T-helper 2 cell treated with Interferon-gamma antibody and Interleukin-4, amounts not matched to agents 5 μg/mL and 100 μg/mL, for 36 hours (primary cell): ENCODE results near the gene ZNF775.
"Not testable (repeated sequence)": the region's sequence is repeated elsewhere in the genome, so short reads cannot be mapped to it uniquely, and the experiment has no call there.

Source experiments
- DNase-seq: peaks from one replicate; pipeline ENCODE4 v3.0.0; 2021; ENCODE audit warnings: low spot score
- H3K27ac Mint-ChIP-seq: one replicate; pipeline ENCODE4 v1.8.0; 2021; ENCODE audit warnings: mild to moderate bottlenecking, mixed read lengths
- H3K27me3 Mint-ChIP-seq: one replicate; pipeline ENCODE4 v1.8.0; 2021; ENCODE audit warnings: low read depth, mixed read lengths
- H3K36me3 Mint-ChIP-seq: one replicate; pipeline ENCODE4 v1.8.0; 2021; ENCODE audit warnings: low read depth, mixed read lengths
- H3K4me1 Mint-ChIP-seq: one replicate; pipeline ENCODE4 v1.8.0; 2021; ENCODE audit warnings: low read depth, mixed read lengths
- H3K4me3 Mint-ChIP-seq: one replicate; pipeline ENCODE4 v1.8.0; 2022; ENCODE audit warnings: mild to moderate bottlenecking, moderate library complexity, mixed read lengths
- H3K9me3 Mint-ChIP-seq: one replicate; pipeline ENCODE4 v1.8.0; 2021; ENCODE audit warnings: mixed read lengths

Gene ZNF775

GRCh38 chr7:150377635-150378034 lies 1.5 kb upstream of the ZNF775 start:
- H3K4me1 Mint-ChIP-seq, result peaks cover 46% of the 10 kb centered on the region
- peak overlapping the region; percentile 38 for H3K27ac Mint-ChIP-seq
- no peaks in the 10 kb centered on the region for H3K9me3 Mint-ChIP-seq
- H3K4me3 Mint-ChIP-seq, result peak overlapping the region; percentile 81
- no peaks in the 10 kb centered on the region for H3K27me3 Mint-ChIP-seq
- H3K36me3 Mint-ChIP-seq, result peaks cover 14% of the 10 kb centered on the region
- no peak for DNase-seq

- no peaks in the 10 kb centered on the region for H3K27me3 Mint-ChIP-seq
- peak overlapping the region; percentile 81 for H3K4me3 Mint-ChIP-seq
- peak; percentile 32 for DNase-seq
- peaks cover 13% of the 10 kb centered on the region for H3K36me3 Mint-ChIP-seq
- peak overlapping the region; percentile 82 for H3K27ac Mint-ChIP-seq
- no peaks in the 10 kb centered on the region for H3K9me3 Mint-ChIP-seq
- peaks cover 52% of the 10 kb centered on the region for H3K4me1 Mint-ChIP-seq
Measured at GRCh38 chr7:150378115-150378852, 846 bp upstream of the ZNF775 start.

DNA sequence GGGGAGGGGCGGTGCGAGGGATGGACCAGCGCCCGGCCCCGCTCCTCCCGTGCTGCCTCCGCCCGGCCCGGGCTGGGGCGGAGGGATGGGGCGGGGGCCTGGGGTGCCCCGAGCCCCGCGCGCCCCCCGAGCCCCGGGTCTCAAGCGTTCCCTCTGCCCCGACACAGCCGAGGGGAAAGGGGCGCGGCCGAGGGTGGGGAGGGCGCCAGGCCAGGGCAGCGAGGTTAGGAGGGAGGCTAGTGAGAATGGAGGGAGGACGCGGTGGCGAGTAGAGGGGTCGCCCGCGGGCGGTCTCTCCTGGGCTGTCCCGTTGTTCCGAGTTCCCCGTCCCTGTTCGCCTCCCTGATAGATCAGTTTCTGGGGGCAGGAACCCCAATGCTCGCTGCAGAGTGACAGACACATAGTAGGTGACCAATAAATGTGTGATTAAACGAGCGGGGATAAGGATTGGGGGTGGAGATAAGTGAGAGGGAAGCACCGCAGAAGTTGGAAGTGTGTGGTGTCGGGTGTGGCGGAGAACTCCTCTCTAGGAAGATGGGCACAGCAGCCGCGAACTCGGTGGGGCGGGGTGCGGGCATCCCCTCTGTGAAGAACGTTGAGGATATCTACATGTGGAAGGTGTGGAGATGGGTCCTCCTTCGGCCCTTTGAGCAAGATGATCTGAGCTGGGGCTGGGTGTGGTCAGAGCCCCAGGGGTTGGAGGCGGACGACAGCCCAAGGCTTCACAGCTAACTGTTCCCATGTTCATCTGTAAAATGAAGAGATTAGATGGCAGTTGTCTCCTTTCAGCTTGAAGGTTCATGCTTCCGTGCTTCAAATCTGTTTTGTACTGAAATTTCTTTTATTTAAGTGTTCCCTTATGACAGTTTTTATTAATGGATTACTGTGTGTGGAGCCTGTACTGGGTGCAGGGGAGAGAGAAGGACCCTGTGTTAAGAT lies 580 bp downstream of the ZNF775 start:
- peak overlapping the region; percentile 92 for H3K4me3 Mint-ChIP-seq
- no peak for DNase-seq
- H3K4me1 Mint-ChIP-seq, result peaks cover 49% of the 10 kb centered on the region
- H3K27ac Mint-ChIP-seq, result peak overlapping the region; percentile 73
- peaks cover 4% of the 10 kb centered on the region for H3K36me3 Mint-ChIP-seq
- H3K9me3 Mint-ChIP-seq, result no peaks in the 10 kb centered on the region
- H3K27me3 Mint-ChIP-seq, result no peaks in the 10 kb centered on the region

DNA sequence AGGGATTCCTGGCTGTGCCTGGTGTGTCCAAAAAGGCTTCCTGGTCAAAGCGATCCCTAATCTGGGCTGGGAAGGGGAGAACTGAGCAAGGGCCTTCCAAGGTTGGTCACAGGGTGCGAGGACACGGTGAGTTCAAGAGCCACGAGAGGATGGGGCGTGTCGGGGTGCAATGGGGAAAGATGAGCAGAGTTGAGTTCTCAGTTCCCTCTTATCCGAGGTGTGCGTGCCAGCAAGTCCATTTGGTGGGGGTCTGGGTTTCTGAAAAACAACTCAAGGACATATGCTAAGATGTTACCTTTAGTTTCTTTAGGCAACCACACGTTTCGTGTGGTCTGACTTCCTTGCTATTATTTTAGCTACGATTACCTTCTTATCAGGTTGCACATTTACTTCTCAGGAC lies 1.3 kb downstream of the ZNF775 start:
- peaks cover 46% of the 10 kb centered on the region for H3K4me1 Mint-ChIP-seq
- no peaks in the 10 kb centered on the region for H3K27me3 Mint-ChIP-seq
- H3K36me3 Mint-ChIP-seq, result peaks cover 1% of the 10 kb centered on the region
- H3K9me3 Mint-ChIP-seq, result no peaks in the 10 kb centered on the region
- H3K27ac Mint-ChIP-seq, result no peak overlapping the region
- H3K4me3 Mint-ChIP-seq, result peak overlapping the region; percentile 92
- DNase-seq, result no peak

DNA sequence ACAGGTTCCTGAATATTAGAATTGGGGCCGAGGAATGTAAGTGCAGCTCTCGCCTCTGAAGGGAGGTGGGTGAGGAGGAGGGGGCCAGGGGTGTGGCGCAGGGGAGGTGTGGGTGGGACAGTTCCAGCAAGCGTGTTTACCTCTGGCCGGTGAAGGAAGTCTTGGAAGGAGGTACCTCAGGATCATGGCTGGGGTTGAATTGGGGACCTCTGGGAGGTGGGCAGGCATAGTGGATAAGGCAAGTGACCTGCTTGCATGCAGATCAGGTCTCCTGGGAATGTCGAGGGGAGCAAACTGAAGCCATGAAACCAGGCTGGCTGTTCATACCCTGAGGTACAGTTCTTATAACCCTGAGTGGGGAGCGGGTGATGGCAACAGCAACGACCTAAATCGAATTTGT lies 2.0 kb downstream of the ZNF775 start:
- Mint-ChIP-seq H3K27ac (no peak overlapping the region), H3K36me3 (no peaks in the 10 kb centered on the region), H3K4me1 (peaks cover 41% of the 10 kb centered on the region), H3K9me3 (no peaks in the 10 kb centered on the region), H3K27me3 (no peaks in the 10 kb centered on the region), H3K4me3 (no peak overlapping the region)
- DNase-seq, result no peak

DNA sequence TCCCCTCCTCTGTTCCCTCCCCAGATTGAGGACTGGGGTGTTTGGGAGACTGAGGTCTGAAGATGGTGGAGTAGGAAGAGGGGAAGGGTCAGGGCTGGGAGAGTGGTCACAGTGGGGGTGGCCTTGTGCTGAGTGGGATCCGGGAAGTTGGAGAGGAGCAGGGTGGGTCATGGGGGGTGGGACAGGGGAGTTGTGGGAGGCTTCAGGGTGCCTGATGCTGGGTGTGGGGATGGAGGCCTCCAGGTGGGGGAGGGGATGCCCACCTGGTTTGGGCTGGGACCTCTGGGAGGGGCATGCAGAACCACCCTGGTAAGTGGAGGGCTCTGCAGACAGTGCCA lies 2.6 kb downstream of the ZNF775 start:
- Mint-ChIP-seq H3K36me3 (no peaks in the 10 kb centered on the region), H3K27me3 (no peaks in the 10 kb centered on the region), H3K27ac (no peak overlapping the region), H3K4me3 (no peak overlapping the region), H3K4me1 (peaks cover 38% of the 10 kb centered on the region), H3K9me3 (no peaks in the 10 kb centered on the region)
- no peak for DNase-seq

DNA sequence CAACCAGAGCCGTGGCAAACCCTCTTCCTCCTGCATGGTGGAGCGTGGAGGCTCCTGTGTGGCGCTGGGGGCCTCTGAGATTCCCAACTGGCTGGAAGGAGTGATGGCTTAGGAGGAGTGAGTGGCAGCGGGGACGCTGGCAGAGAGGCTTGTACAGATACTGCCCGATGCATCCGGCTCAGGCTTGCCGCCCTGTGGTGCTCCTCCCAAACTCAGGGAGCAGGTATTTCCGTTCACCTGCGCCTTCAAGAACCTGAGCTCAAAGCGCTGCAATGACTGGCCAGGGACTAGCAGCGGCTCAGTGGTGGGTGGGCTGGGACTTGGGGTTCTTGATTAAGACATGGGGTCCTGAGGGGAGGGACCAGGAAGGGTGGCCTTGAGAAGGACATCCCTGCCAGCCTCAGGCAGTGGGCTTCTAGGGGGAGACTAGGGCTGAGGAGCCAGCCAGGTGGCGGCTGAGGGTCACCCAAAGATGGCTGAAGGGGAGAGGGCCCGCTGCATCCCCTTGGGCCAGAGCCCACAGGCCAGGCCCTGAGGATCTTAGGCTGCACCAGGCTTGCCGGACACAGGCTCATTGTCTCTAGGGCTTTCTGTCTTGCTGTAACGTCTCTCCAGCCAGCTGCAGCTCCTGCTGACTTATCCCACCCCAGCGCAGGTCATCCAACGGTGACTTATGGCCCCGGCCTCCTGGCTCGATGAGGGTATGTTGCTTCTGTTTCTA lies 3.2 kb downstream of the ZNF775 start:
- Mint-ChIP-seq H3K27ac (no peak overlapping the region), H3K36me3 (no peaks in the 10 kb centered on the region), H3K27me3 (no peaks in the 10 kb centered on the region), H3K9me3 (no peaks in the 10 kb centered on the region), H3K4me3 (no peak overlapping the region), H3K4me1 (peaks cover 35% of the 10 kb centered on the region)
- no peak for DNase-seq

- no peak for DNase-seq
- H3K4me1 Mint-ChIP-seq, result peaks cover 29% of the 10 kb centered on the region
- no peaks in the 10 kb centered on the region for H3K9me3 Mint-ChIP-seq
- no peak overlapping the region for H3K4me3 Mint-ChIP-seq
- H3K27me3 Mint-ChIP-seq, result no peaks in the 10 kb centered on the region
- H3K27ac Mint-ChIP-seq, result no peak overlapping the region
- no peaks in the 10 kb centered on the region for H3K36me3 Mint-ChIP-seq
Measured at GRCh38 chr7:150382844-150383225, 3.7 kb downstream of the ZNF775 start.

- no peak overlapping the region for H3K27ac Mint-ChIP-seq
- H3K4me3 Mint-ChIP-seq, result no peak overlapping the region
- no peaks in the 10 kb centered on the region for H3K36me3 Mint-ChIP-seq
- H3K4me1 Mint-ChIP-seq, result peaks cover 24% of the 10 kb centered on the region
- no peaks in the 10 kb centered on the region for H3K27me3 Mint-ChIP-seq
- H3K9me3 Mint-ChIP-seq, result no peaks in the 10 kb centered on the region
- no peak for DNase-seq
Measured at GRCh38 chr7:150383710-150384397, 4.7 kb downstream of the ZNF775 start.

DNA sequence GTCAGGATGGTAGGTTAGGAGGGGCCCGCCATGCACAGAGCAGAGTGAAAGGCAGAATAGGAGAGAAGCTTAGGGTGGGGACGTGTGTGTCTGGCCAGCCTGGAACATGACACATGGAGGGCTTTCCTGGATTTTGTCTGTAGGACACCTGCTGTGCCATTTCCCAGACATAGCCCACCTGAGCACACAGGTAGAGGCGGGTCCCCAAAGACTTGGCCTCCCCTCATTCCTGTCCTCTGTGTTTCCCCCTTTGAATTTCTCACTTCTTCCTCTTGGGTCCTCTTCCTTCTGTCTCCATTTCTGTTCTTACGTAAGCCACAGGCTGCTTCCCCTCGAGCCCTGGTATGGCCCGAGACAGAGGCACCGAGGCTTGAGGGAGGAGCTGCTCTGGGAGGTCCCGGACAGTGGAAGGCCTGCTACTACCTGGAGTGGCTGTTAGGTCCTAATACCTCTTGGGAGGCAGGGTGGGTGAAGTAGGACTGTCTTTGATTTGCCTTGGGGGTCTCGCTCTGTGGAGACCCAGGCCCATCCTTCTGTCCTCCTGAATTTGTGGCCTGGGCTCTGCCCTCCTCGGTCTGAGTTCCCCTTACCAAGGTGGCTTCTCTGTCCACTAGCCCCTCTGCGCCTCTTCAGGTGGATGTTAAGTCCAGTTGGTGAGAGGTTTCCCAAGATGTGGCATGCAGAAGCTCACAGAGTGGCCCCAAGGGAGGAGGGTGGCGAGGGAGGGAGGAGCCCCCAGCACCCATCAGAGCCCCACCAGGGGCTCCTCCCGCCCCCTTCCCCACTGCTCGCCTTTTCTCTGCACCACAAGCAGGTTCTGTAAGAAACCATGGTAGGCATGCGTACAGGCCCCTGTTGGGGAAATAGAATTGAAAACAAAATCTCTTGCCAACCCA lies 5.5 kb downstream of the ZNF775 start:
- H3K36me3 Mint-ChIP-seq, result no peaks in the 10 kb centered on the region
- H3K27ac Mint-ChIP-seq, result no peak overlapping the region
- no peak for DNase-seq

GRCh38 chr7:150385302-150385723 lies 6.2 kb downstream of the ZNF775 start:
- Mint-ChIP-seq H3K9me3 (no peaks in the 10 kb centered on the region), H3K27me3 (no peaks in the 10 kb centered on the region), H3K4me3 (no peak overlapping the region), H3K36me3 (no peaks in the 10 kb centered on the region), H3K4me1 (peaks cover 16% of the 10 kb centered on the region), H3K27ac (no peak overlapping the region)
- no peak for DNase-seq

More for the DNA sequence above, 5.5 kb downstream of the ZNF775 start:
- no peaks in the 10 kb centered on the region for H3K27me3 Mint-ChIP-seq
- peaks cover 23% of the 10 kb centered on the region for H3K4me1 Mint-ChIP-seq
- no peak overlapping the region for H3K4me3 Mint-ChIP-seq
- no peaks in the 10 kb centered on the region for H3K9me3 Mint-ChIP-seq

GRCh38 chr7:150385884-150386283 lies 6.8 kb downstream of the ZNF775 start:
- not testable (repeated sequence) for H3K4me3 Mint-ChIP-seq, H3K27me3 Mint-ChIP-seq, H3K27ac Mint-ChIP-seq, H3K9me3 Mint-ChIP-seq, DNase-seq, H3K36me3 Mint-ChIP-seq
- H3K4me1 Mint-ChIP-seq, result peaks cover 11% of the 10 kb centered on the region

DNA sequence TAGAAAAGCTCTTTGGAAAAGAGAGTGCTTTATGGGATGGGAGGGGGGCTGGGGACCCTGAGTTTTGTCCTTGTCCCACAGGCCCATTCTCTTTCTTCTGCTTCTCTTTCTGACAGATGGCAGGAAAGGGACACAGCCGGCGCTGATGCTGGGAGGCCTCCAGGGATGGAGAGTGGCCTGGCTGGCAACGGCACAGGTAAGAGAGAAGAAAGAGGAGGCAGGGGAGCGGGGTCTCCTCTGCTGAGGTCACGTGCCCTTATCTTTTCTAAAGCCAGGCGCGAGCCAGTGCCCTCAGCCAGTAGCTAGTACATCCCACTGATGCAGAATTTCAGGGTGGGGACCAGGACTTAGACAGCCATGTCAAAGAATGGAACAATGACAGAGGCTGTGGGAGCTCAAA lies 9.2 kb downstream of the ZNF775 start:
- Mint-ChIP-seq H3K4me3 (no peak overlapping the region), H3K27me3 (no peaks in the 10 kb centered on the region)

More for the DNA sequence above, 9.2 kb downstream of the ZNF775 start:
- Mint-ChIP-seq H3K4me1 (peaks cover 3% of the 10 kb centered on the region), H3K27ac (no peak overlapping the region), H3K36me3 (peaks cover 11% of the 10 kb centered on the region), H3K9me3 (no peaks in the 10 kb centered on the region)
- DNase-seq, result no peak
